Stimulated activated CD4-positive, alpha-beta T cell treated with anti-CD3 and anti-CD28 coated beads, Interleukin-2, amount 100 ng/mL, for 4 hours (primary cell): ENCODE results near the gene ARHGAP42.
"Not testable (repeated sequence)": the region's sequence is repeated elsewhere in the genome, so short reads cannot be mapped to it uniquely, and the experiment has no call there.

Experiments used
- DNase-seq: peaks from one replicate; pipeline ENCODE4 v3.0.0-alpha.2; 2020; ENCODE audit warnings: low read depth

ARHGAP42 gene

GRCh38 chr11:100719809-100720221 is 32.7 kb downstream of the ARHGAP42 start:
- DNase-seq = no peak

- DNase-seq = no peak
Measured at GRCh38 chr11:100726680-100727079, 39.6 kb downstream of the ARHGAP42 start.

GRCh38 chr11:100727410-100727809 is 40.3 kb downstream of the ARHGAP42 start:
- DNase-seq = no peak

- DNase-seq = no peak
Measured at GRCh38 chr11:100730266-100730665, 43.2 kb downstream of the ARHGAP42 start.

GRCh38 chr11:100731471-100731870 is 44.4 kb downstream of the ARHGAP42 start:
- no peak for DNase-seq

GRCh38 chr11:100732949-100733348 is 45.9 kb downstream of the ARHGAP42 start:
- no peak for DNase-seq

GRCh38 chr11:100734743-100735527 is 47.8 kb downstream of the ARHGAP42 start:
- no peak for DNase-seq

GRCh38 chr11:100735949-100736675 is 49.0 kb downstream of the ARHGAP42 start:
- DNase-seq = no peak

- no peak for DNase-seq
Measured at GRCh38 chr11:100738701-100739270, 51.7 kb downstream of the ARHGAP42 start.

GRCh38 chr11:100739666-100740065 is 52.6 kb downstream of the ARHGAP42 start:
- DNase-seq = no peak

GRCh38 chr11:100740440-100740839 is 53.4 kb downstream of the ARHGAP42 start:
- no peak for DNase-seq

GRCh38 chr11:100741866-100742625 is 55.0 kb downstream of the ARHGAP42 start:
- no peak for DNase-seq

GRCh38 chr11:100746448-100746847 is 59.4 kb downstream of the ARHGAP42 start:
- no peak for DNase-seq

GRCh38 chr11:100748153-100748552 is 61.1 kb downstream of the ARHGAP42 start:
- DNase-seq = no peak

GRCh38 chr11:100749887-100750565 is 62.9 kb downstream of the ARHGAP42 start:
- not testable (repeated sequence) for DNase-seq

- not testable (repeated sequence) for DNase-seq
Measured at GRCh38 chr11:100750566-100750891, 63.4 kb downstream of the ARHGAP42 start.

- no peak for DNase-seq
Measured at GRCh38 chr11:100752371-100753171, 65.5 kb downstream of the ARHGAP42 start.

- no peak for DNase-seq
Measured at GRCh38 chr11:100753172-100753543, 66.1 kb downstream of the ARHGAP42 start.

- DNase-seq = no peak
Measured at GRCh38 chr11:100753571-100753970, 66.5 kb downstream of the ARHGAP42 start.

- DNase-seq = no peak
Measured at GRCh38 chr11:100756559-100756958, 69.5 kb downstream of the ARHGAP42 start.

GRCh38 chr11:100757646-100758045 is 70.6 kb downstream of the ARHGAP42 start:
- DNase-seq = no peak
